ENCODE data around the gene MEIOSIN.

DNA sequence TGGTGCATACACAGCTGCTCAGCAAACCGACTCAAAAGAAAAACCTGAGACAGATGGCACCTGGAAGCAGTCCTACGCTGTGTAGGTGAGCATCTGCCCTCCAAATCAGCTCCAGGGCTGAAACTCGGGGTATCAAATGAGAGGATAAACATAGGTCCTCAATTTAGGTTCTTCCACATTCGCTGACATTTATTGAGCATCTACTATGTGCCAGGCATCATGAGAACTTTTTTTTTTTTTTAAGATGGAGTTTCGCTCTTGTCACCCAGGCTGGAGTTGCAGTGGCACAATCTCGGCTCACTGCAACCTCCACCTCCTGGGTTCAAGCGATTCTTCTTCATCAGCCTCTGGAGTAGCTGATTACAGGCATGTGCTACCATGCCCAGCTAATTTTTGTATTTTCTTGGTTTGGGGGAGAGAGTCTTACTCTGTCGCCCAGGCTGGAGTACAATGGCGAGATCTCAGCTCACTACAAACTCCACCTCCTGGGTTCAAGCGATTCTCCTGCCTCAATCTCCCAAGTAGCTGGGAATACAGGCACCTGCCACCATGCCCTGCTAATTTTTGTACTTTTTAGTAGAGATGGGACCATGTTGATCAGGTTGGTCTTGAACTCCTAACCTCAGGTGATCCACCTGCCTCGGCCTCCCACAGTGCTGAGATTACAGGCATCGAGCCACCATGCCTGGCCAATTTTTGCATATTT lies 27.4 kb upstream of the MEIOSIN start:
- TF ChIP-seq, protein P1, sequence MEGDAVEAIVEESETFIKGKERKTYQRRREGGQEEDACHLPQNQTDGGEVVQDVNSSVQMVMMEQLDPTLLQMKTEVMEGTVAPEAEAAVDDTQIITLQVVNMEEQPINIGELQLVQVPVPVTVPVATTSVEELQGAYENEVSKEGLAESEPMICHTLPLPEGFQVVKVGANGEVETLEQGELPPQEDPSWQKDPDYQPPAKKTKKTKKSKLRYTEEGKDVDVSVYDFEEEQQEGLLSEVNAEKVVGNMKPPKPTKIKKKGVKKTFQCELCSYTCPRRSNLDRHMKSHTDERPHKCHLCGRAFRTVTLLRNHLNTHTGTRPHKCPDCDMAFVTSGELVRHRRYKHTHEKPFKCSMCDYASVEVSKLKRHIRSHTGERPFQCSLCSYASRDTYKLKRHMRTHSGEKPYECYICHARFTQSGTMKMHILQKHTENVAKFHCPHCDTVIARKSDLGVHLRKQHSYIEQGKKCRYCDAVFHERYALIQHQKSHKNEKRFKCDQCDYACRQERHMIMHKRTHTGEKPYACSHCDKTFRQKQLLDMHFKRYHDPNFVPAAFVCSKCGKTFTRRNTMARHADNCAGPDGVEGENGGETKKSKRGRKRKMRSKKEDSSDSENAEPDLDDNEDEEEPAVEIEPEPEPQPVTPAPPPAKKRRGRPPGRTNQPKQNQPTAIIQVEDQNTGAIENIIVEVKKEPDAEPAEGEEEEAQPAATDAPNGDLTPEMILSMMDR (IDR thresholded peaks at IDR 0.05; ENCODE audit: low read depth, low read length, poor library complexity, severe bottlenecking), result no peak
- TF ChIP-seq EZH2phosphoT487 (IDR thresholded peaks at IDR 0.05; ENCODE audit: borderline replicate concordance, low read length), result no peak
